Cardiac ventricle fibroblast (primary cell): ENCODE measurements around the gene TMEM117. TPM values are rescaled to one million over a fixed set of nuclear protein-coding genes. Genes with fewer than 3 reads are reported as not detected.

ENCODE experiments used
- total RNA-seq: library from RNA; depleted of rRNA; stranded (reverse); fragments of >200 nt; gene quantifications from 2 replicates; pipeline ENCODE4 v1.2.3, GENCODE V29; 2015

The TMEM117 gene
- total RNA-seq = 4.5 and 10.1 TPM in 2 replicates

GRCh38 chr12:43835656-43836474, at the start of gene TMEM117:
TSS of gene TMEM117 (plus strand) at chr12:43836081.

GRCh38 chr12:43805860-43806736, 29.8 kb upstream of the TMEM117 start, which contains the start of gene TWF1:
TSS of gene TWF1 (minus strand) at chr12:43806317. CDS start at chr12:43806245, 72 bp downstream.

Other genes with a start within 250 kb of the TMEM117 start
- 9.5 and 15.9 TPM in 2 replicates for gene PUS7L, start 77.3 kb upstream of the TMEM117 start, total RNA-seq
- gene IRAK4, start 77.1 kb upstream of the TMEM117 start, total RNA-seq = 10.8 and 13.2 TPM in 2 replicates
- gene TWF1, start 29.8 kb upstream of the TMEM117 start, total RNA-seq = 73.1 and 90.8 TPM in 2 replicates